ENCODE data around the gene DPP7.

DPP7 gene

GRCh38 chr9:137110147-137110910 lies 4.2 kb downstream of the DPP7 start:
- no peak for TF ChIP-seq CTCF (IDR thresholded peaks at IDR 0.05; ENCODE audit: low read depth, low read length)
- no peak overlapping the region for H3K4me3 ChIP-seq (ENCODE audit: low read depth, low read length)

GRCh38 chr9:137109250-137110146 lies 5.0 kb downstream of the DPP7 start:
- H3K4me3 ChIP-seq (ENCODE audit: low read depth, low read length), result no peak overlapping the region
- TF ChIP-seq CTCF (IDR thresholded peaks at IDR 0.05; ENCODE audit: low read depth, low read length), result no peak

DNA sequence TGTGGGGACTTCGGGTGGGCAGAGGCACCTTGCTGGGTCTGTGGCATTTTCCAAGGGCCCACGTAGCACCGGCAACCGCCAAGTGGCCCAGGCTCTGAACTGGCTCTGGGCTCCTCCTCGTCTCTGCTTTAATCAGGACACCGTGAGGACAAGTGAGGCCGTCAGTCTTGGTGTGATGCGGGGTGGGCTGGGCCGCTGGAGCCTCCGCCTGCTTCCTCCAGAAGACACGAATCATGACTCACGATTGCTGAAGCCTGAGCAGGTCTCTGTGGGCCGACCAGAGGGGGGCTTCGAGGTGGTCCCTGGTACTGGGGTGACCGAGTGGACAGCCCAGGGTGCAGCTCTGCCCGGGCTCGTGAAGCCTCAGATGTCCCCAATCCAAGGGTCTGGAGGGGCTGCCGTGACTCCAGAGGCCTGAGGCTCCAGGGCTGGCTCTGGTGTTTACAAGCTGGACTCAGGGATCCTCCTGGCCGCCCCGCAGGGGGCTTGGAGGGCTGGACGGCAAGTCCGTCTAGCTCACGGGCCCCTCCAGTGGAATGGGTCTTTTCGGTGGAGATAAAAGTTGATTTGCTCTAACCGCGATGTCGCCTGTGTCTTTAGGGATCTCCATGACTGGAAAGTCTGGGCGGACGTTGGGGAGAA lies 5.8 kb downstream of the DPP7 start:
- TF ChIP-seq CTCF (IDR thresholded peaks at IDR 0.05; ENCODE audit: low read depth, low read length), result no peak
- H3K4me3 ChIP-seq (ENCODE audit: low read depth, low read length), result no peak overlapping the region

DNA sequence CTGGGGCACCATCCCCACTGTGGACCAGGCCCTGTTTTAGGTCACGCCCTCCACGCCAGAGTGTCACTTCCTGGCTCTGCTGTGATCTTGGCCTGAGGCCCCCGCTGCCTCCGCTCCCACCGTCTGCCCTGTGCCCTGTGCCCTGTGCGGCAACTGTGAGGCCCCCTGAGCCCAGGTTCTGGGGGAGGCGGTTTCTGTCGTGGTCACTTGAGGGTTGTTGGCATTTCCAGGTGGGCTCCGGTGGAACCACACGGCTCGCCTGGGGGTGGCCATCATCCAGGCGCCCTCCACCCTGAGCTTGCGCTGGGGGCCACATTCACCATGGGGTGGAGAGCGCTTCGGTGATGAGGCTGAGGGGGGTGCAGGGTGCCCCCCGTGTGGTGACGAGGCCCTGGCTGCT lies 6.6 kb downstream of the DPP7 start:
- TF ChIP-seq CTCF (IDR thresholded peaks at IDR 0.05; ENCODE audit: low read depth, low read length), result no peak
- no peak overlapping the region for H3K4me3 ChIP-seq (ENCODE audit: low read depth, low read length)

- no peak for TF ChIP-seq CTCF (IDR thresholded peaks at IDR 0.05; ENCODE audit: low read depth, low read length)
Measured at GRCh38 chr9:137107312-137107921, 7.1 kb downstream of the DPP7 start.

DNA sequence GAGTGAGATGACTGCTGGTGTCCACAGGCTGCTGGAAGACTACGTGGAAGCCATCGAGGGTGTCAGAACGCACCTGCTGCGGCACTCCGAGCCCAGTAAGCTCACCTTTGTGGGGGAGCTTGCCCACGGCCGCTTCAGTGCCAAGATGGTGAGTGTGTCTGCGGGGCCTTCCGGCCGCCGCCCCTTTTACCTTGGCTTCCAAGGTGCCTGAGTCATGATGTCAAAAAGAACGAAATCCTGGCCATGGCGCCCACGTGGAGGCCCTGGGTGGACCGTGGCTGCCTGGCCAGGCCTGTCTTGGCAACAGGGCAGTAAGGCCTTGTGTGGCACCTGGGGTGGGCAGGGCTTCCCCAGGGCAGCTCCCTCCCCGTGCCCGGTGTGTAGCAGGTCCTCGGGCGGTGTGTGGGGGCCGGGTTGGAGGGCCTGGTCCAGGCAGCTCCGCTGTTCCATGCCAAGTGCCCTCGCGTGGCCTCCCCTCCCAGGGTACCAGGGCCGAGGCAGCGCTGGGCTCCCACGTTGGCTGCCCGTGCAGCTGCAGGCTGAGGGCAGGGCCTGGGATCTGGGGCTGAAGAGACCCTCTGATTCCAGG lies 7.8 kb downstream of the DPP7 start:
- TF ChIP-seq CTCF (IDR thresholded peaks at IDR 0.05; ENCODE audit: low read depth, low read length), result no peak
- H3K4me3 ChIP-seq (ENCODE audit: low read depth, low read length), result no peak overlapping the region

More at GRCh38 chr9:137107312-137107921, 7.1 kb downstream of the DPP7 start:
- H3K4me3 ChIP-seq (ENCODE audit: low read depth, low read length), result no peak overlapping the region

Measured in WI38 (cell line).